K562 (cell line): ENCODE measurements around the gene HNRNPLL. TPM values are rescaled to one million over a fixed set of nuclear protein-coding genes. Genes with fewer than 3 reads are reported as not detected.
A peak's percentile ranks its signal among the peaks of the same experiment; 100 is the strongest.

ENCODE experiments used
- CEBPG ChIP-seq, 3 experiments: fragments of 200-800 bp in 1 of 3; sonication (Bioruptor generic) in 1 of 3; sonication (generic) in 1 of 3; formaldehyde crosslinking in 1 of 3; IDR thresholded peaks in 2 of 3; conservative IDR thresholded peaks in 1 of 3; 2 replicates each; pipeline versions ENCODE4 v1.6.1 to v1.8.0; 2016 to 2022; ENCODE audit warnings: missing compliant biosample characterization in 2 of 3, missing genetic modification characterization in 2 of 3, mild to moderate bottlenecking in 1 of 3, missing genetic modification reagents in 1 of 3
- EP300 ChIP-seq: IDR thresholded peaks from 2 replicates; pipeline ENCODE4 v1.6.1; 2012; ENCODE audit warnings: low read length, improper control_type of control experiment
- FOSL1 ChIP-seq: fragments of 200-800 bp; sonication (Bioruptor generic); conservative IDR thresholded peaks from 2 replicates; pipeline ENCODE4 v1.6.1; 2016; ENCODE audit warnings: missing genetic modification characterization, missing compliant biosample characterization
- FOXK2 ChIP-seq, 2 experiments: fragments of 450-650 bp; IDR thresholded peaks in 1 of 2; conservative IDR thresholded peaks in 1 of 2; 2 replicates each; pipeline ENCODE4 v1.6.1; 2016; ENCODE audit warnings: low read depth in 2 of 2, mild to moderate bottlenecking in 1 of 2
- FOXP1 ChIP-seq: sonication (generic); formaldehyde crosslinking; IDR thresholded peaks from 2 replicates; pipeline ENCODE4 v1.8.0; 2022; ENCODE audit warnings: mild to moderate bottlenecking, missing genetic modification reagents
- GATAD2A ChIP-seq: fragments of 450-650 bp; IDR thresholded peaks from 2 replicates; pipeline ENCODE4 v1.6.1; 2017
- KLF10 ChIP-seq: fragments of 250-450 bp; sonication (Bioruptor Pico); IDR thresholded peaks from 2 replicates; pipeline ENCODE4 v1.6.1; 2021; ENCODE audit warnings: matching md5 sums
- MTA2 ChIP-seq: fragments of 450-650 bp; IDR thresholded peaks from 2 replicates; pipeline ENCODE4 v1.6.1; 2016; ENCODE audit warnings: low read depth
- NCOA1 ChIP-seq: fragments of 450-650 bp; IDR thresholded peaks from 2 replicates; pipeline ENCODE4 v1.6.1; 2016; ENCODE audit warnings: low read depth
- NCOA6 ChIP-seq: fragments of 450-650 bp; IDR thresholded peaks from 2 replicates; pipeline ENCODE4 v1.6.1; 2017; ENCODE audit warnings: mild to moderate bottlenecking
- OTX1 ChIP-seq: fragments of 450-650 bp; formaldehyde crosslinking; IDR thresholded peaks from 2 replicates; pipeline ENCODE4 v1.4.0; 2022; ENCODE audit warnings: mild to moderate bottlenecking
- PHF20 ChIP-seq: fragments of 450-650 bp; IDR thresholded peaks from 2 replicates; pipeline ENCODE4 v1.6.1; 2018; ENCODE audit not compliant: partially characterized antibody
- PML ChIP-seq: IDR thresholded peaks from 2 replicates; pipeline ENCODE4 v1.6.1; 2012; ENCODE audit warnings: low read length, inconsistent platforms
- POLR2AphosphoS5 ChIP-seq: IDR thresholded peaks from 2 replicates; pipeline ENCODE4 v1.6.1; 2011; ENCODE audit warnings: mild to moderate bottlenecking, low read depth, low read length, moderate library complexity; ENCODE audit not compliant: control insufficient read depth, insufficient read depth
- SMAD4 ChIP-seq: fragments of 250-450 bp; sonication (Bioruptor Pico); conservative IDR thresholded peaks from 2 replicates; pipeline ENCODE4 v1.8.0; 2021; ENCODE audit warnings: inconsistent platforms, mild to moderate bottlenecking, moderate library complexity
- TAF9B ChIP-seq: fragments of 450-650 bp; IDR thresholded peaks from 2 replicates; pipeline ENCODE4 v1.6.1; 2018; ENCODE audit warnings: mild to moderate bottlenecking; ENCODE audit not compliant: partially characterized antibody
- ZFP30 ChIP-seq: fragments of 250-450 bp; sonication (Bioruptor Pico); IDR thresholded peaks from 2 replicates; pipeline ENCODE4 v1.8.0; 2022; ENCODE audit warnings: moderate library complexity, mild to moderate bottlenecking, inconsistent platforms, borderline replicate concordance
- ZNF143 ChIP-seq: sonication (generic); formaldehyde crosslinking; IDR thresholded peaks from 2 replicates; pipeline ENCODE4 v1.9.0; 2022; ENCODE audit warnings: mild to moderate bottlenecking, missing genetic modification reagents
- ZNF175 ChIP-seq: fragments of 200-800 bp; sonication (Bioruptor generic); IDR thresholded peaks from 2 replicates; pipeline ENCODE4 v1.6.1; 2016; ENCODE audit warnings: low read depth, mild to moderate bottlenecking, missing genetic modification characterization, missing compliant biosample characterization
- ZNF384 ChIP-seq: IDR thresholded peaks from 2 replicates; pipeline ENCODE4 v1.6.1; 2012; ENCODE audit warnings: low read depth, low read length, improper control_type of control experiment
- ZNF561 ChIP-seq: fragments of 450-650 bp; formaldehyde crosslinking; conservative IDR thresholded peaks from 2 replicates; pipeline ENCODE4 v1.4.0; 2020; ENCODE audit warnings: mild to moderate bottlenecking, moderate library complexity
- ZNF699 ChIP-seq: fragments of 250-450 bp; sonication (Bioruptor Pico); IDR thresholded peaks from 2 replicates; pipeline ENCODE4 v1.8.0; 2021; ENCODE audit warnings: mild to moderate bottlenecking, moderate library complexity; ENCODE audit not compliant: insufficient replicate concordance
- ZNF717 ChIP-seq: fragments of 250-450 bp; sonication (Bioruptor Pico); IDR thresholded peaks from 2 replicates; pipeline ENCODE4 v1.5.0; 2021
- ZNF79 ChIP-seq: fragments of 250-450 bp; sonication (Bioruptor Pico); IDR thresholded peaks from 2 replicates; pipeline ENCODE4 v1.4.0; 2020; ENCODE audit warnings: low read depth, mild to moderate bottlenecking, moderate library complexity
- polyA plus RNA-seq, 8 experiments: library from polyadenylated mRNA; depleted of rRNA in 4 of 8; stranded (reverse) in 5 of 8; unstranded in 3 of 8; fragments of >200 nt; fragmentation: Nextera tagmentation in 2 of 8; fragmentation: Illumina TruSeq in 1 of 8; extraction: Ambion mirVana in 2 of 8; extraction: Trizol in 1 of 8; gene quantifications; 2 replicates each; pipeline versions ENCODE4 v1.2.1 to v1.2.3, GENCODE V29; 2011 to 2014; ENCODE audit warnings: inconsistent platforms in 1 of 8, missing spikeins in 1 of 8
- total RNA-seq, 7 experiments: library from RNA; depleted of rRNA in 6 of 7; stranded (reverse); fragments of >200 nt in 6 of 7; fragmentation: Illumina TruSeq in 2 of 7; extraction: Trizol in 2 of 7; gene quantifications; 2 replicates each; pipeline versions ENCODE4 v1.2.1 to v1.2.3, GENCODE V29; 2011 to 2021; ENCODE audit warnings: low replicate concordance in 1 of 7
- TF ChIP-seq, protein P1 (sequence below): fragments of 450-650 bp; formaldehyde crosslinking; IDR thresholded peaks from 2 replicates; pipeline ENCODE4 v1.4.0; 2020; ENCODE audit warnings: mild to moderate bottlenecking, moderate library complexity
- TF ChIP-seq, protein P2 (sequence below): fragments of 250-450 bp; sonication (Bioruptor Pico); IDR thresholded peaks from 2 replicates; pipeline ENCODE4 v1.5.0; 2021; ENCODE audit warnings: mild to moderate bottlenecking, borderline replicate concordance
- TF ChIP-seq, protein P3 (sequence below): sonication (generic); formaldehyde crosslinking; IDR thresholded peaks from 2 replicates; pipeline ENCODE4 v1.9.0; 2022; ENCODE audit warnings: mild to moderate bottlenecking, missing genetic modification reagents

HNRNPLL gene
- total and polyA plus RNA-seq, 9 of the 15 experiments (the other 6 are each of a cell fraction or from before 2014, with no cell fraction given): 19.8 to 135 (median 57.8) TPM

DNA sequence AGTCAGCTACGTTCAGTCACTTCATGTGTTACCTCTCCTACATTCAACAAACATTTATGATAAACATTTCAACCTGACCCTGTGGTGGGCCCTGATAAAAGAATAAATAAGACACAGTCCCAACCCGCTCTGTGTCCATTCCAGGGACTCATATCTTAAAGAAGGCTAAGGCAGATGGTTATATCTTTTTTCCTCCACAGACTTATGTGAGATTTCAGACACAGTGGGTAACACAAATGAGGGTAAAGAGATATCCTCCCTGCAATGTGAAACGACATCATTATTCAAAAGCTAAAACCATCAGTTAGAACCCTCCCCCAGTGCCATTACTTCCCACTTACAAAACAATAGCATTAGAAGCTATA, 11.1 kb upstream of the HNRNPLL start (continued):
- TF ChIP-seq, protein P1, sequence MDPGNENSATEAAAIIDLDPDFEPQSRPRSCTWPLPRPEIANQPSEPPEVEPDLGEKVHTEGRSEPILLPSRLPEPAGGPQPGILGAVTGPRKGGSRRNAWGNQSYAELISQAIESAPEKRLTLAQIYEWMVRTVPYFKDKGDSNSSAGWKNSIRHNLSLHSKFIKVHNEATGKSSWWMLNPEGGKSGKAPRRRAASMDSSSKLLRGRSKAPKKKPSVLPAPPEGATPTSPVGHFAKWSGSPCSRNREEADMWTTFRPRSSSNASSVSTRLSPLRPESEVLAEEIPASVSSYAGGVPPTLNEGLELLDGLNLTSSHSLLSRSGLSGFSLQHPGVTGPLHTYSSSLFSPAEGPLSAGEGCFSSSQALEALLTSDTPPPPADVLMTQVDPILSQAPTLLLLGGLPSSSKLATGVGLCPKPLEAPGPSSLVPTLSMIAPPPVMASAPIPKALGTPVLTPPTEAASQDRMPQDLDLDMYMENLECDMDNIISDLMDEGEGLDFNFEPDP (CRISPR knock-in tag): no peak
- TF ChIP-seq NCOA6 (0 out of 2 replicates have a peak, but pooled peaks have one; percentile 8), TAF9B (no peak), ZNF143 (no peak), POLR2AphosphoS5 (peak; percentile 92), ZNF699 (CRISPR knock-in tag) (no peak), NCOA1 (peak; percentile 43; the same call in 1 of the 2 replicates), OTX1 (CRISPR knock-in tag) (no peak), EP300 (peak; percentile 78), FOXK2 (conservative IDR thresholded peaks at IDR 0.05 in 1 of 2, IDR thresholded peaks at IDR 0.05 in 1 of 2; ENCODE audit: low read depth in 2 of 2) (0 out of 4 replicates have a peak, but pooled peaks of 1 of the 2 experiments have one; percentile 21), SMAD4 (CRISPR knock-in tag) (no peak), PHF20 (no peak), ZNF384 (no peak), GATAD2A (no peak), FOSL1 (no peak), KLF10 (CRISPR knock-in tag) (no peak), CEBPG (CRISPR knock-in tag; IDR thresholded peaks at IDR 0.05) (no peak), CEBPG (tag; conservative IDR thresholded peaks at IDR 0.05 in 1 of 2, IDR thresholded peaks at IDR 0.05 in 1 of 2) (no peak), ZFP30 (CRISPR knock-in tag) (no peak), ZNF175 (CRISPR knock-in tag) (no peak), ZNF717 (no peak), PML (peak; percentile 81; the same call in 1 of the 2 replicates), FOXP1 (CRISPR knock-in tag) (no peak), ZNF561 (CRISPR knock-in tag) (no peak), ZNF79 (CRISPR knock-in tag) (no peak), MTA2 (peak; percentile 60)
- TF ChIP-seq, protein P2, sequence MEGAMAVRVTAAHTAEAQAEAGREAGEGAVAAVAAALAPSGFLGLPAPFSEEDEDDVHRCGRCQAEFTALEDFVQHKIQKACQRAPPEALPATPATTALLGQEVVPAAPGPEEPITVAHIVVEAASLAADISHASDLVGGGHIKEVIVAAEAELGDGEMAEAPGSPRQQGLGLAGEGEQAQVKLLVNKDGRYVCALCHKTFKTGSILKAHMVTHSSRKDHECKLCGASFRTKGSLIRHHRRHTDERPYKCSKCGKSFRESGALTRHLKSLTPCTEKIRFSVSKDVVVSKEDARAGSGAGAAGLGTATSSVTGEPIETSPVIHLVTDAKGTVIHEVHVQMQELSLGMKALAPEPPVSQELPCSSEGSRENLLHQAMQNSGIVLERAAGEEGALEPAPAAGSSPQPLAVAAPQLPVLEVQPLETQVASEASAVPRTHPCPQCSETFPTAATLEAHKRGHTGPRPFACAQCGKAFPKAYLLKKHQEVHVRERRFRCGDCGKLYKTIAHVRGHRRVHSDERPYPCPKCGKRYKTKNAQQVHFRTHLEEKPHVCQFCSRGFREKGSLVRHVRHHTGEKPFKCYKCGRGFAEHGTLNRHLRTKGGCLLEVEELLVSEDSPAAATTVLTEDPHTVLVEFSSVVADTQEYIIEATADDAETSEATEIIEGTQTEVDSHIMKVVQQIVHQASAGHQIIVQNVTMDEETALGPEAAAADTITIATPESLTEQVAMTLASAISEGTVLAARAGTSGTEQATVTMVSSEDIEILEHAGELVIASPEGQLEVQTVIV (CRISPR knock-in tag): no peak
- TF ChIP-seq, protein P3, sequence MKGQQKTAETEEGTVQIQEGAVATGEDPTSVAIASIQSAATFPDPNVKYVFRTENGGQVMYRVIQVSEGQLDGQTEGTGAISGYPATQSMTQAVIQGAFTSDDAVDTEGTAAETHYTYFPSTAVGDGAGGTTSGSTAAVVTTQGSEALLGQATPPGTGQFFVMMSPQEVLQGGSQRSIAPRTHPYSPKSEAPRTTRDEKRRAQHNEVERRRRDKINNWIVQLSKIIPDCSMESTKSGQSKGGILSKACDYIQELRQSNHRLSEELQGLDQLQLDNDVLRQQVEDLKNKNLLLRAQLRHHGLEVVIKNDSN (CRISPR knock-in tag): no peak
